HG03060 (cell line): ENCODE results near the gene SPATA21.
"Not testable (repeated sequence)": the region's sequence is repeated elsewhere in the genome, so short reads cannot be mapped to it uniquely, and the experiment has no call there.

Experiments
- ATAC-seq: cut with Tn5 transposase; IDR thresholded peaks from one replicate; pipeline ENCODE4 v1.9.1; 2021; ENCODE audit warnings: low read depth, moderate number of reproducible peaks; ENCODE audit not compliant: unreplicated experiment

Gene SPATA21, protein sequence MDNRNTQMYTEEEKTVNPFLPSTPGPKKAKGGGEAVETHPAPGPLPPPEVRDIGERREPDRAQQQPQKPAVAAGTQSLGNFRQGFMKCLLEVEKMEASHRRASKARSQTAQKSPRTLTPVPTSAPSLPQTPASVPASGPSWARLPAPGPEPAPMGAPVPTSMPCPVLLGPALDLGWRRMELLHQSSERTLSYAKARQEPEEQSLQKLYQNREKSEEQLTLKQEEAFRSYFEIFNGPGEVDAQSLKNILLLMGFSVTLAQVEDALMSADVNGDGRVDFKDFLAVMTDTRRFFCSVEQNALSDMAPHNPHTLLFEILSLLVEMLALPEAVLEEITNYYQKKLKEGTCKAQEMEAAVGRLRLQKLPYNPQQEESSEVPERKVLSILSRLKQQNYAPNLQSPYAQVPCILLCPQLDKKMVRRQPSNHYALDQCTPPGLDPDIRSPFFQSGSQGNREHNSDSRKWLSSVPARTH

DNA sequence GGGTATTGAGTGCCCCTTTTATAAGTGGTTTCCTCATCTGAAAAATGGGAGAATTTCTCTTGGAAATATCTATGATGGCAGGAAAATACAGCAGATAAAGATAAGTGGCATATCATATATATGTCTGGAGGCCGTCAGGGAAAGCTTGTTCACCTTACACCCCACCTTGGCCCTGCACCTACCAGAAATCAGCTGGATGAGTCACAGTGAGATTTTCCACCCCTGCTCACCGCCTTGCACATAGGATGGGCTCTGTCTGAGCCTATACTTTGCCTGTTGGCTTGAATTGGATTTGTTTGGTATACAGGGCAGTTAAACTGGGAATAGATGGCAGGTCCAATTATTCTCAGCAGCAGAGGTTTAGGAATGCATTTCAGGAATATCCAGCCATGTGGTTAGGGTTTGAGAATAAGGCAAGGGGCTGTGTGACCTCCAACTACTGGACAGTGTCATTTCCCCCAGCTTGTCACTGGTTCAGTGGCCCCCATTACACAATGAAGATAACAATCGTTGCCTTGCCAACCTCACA, at the start of gene SPATA21:
Gene SPATA21 (minus strand): TSS at position 479 of the 529 bp plus-strand sequence. CDS start 6,053 bp downstream, outside the sequence.
- no peak for ATAC-seq

DNA sequence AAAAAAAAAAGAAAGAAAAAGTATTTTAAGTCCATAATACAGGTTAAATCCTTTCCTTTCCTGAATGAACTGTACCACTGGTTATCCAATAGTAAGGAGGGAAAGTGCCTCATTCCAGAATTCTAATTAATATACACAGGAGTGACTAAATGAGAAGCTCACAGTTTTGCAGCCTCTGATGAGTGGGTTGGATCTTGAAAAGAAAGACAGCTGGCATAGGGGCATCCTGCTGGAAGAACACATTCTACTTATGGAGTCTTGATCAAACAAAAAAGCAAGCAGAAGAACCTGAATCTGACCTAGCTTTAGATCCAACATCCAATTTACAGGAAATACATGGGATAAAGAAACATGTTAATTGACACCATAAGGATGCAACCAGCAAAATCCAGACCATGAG, 49.8 kb upstream of the SPATA21 start:
- ATAC-seq = not testable (repeated sequence)

DNA sequence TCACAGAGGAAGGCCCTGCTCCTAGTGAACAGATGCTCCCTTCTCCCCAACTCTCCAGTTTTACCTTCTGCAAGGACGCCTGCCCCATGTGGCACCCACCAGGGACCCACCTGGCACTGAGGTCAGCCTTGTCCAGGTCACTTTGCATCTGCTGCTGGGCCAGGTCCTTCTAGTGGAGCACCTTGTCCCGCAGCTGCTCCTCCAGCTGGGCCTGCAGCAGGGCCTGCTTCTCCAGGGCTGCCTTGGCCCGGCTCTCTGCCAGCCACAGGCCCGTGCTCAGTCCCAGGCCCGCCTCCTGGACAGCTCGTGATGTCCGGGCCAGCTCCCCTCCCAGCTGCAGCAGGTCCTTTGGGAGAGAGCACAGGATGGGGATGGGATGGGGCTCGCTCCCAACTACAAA, 49.1 kb upstream of the SPATA21 start:
- not testable (repeated sequence) for ATAC-seq

DNA sequence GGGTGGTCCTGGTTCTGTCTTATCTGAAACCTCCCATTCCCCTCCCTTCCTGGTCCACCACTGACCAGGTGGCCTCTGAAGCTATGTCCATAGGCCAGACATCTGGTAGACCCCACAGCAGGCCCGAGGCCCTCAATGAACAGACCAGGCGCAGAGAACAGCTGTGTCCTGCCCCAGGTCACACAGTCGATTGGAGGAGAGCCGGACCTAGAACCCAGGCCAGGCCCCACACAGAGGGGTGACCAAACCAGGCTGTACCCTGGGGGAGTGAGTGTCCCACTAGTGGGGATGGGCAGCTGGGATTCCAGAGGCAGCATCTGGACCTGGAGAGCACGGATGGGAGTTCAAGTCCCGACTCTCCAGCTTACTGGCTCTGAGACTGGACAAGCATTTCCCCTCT, 47.7 kb upstream of the SPATA21 start:
- no peak for ATAC-seq

DNA sequence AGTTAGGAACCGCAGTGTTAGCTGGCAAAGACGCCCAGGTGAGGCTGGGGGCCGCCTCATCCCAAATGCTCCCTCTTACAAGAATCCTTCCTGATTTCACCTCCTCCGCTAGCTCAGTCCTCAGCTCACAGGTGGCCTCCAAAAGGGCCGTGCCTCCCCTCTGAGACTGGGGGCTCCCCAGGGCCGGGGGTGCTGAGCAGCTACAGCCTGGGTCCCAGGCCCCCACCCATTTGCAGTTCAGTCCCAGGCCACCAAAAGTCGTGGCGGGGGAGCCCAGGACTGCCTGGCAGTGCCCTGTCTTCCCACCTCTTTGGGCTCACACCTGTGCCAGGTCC, 47.2 kb upstream of the SPATA21 start:
- ATAC-seq = no peak

DNA sequence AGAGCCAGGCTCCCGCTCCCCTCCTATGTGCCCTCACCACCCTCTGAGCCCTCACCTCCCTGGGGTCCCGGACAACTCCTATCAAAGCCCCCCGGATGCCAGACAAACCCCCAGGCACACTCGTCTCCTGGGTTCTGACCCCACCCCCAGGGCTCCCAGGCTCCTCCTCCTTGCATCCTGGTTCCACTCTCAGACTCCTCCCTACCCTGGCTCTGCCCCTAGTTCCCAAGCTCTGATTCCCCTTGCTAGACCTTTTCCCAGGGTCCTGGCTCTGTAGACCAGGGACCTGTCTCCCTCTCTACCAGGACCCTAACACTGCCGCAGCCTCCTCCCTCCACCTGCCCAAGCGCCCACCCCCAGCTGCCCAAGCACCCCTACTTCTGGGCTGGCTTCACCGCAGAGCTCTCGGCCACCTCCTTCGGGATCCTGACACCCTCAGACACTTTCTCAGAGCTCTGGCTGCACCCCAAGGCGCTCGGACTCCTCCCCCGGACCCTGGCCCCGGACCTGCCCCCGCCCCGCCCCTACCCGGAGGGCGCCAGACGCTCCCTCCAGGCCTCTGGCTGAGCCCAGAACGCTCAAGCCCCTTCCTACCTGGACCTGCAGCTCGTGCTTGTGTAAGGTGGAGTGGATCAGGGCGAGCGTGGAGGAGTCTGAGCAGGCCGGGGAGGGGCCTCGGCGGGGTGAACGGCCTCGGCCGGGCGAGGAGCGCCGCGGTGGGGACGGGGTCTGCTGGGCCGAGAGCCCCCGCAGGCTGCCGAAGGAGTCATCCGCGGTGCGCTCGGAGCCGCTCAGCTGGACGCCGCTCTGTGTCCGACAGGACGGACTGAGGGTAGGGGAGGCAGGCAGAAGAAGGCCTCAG, 46.6 kb upstream of the SPATA21 start:
- not testable (repeated sequence) for ATAC-seq

DNA sequence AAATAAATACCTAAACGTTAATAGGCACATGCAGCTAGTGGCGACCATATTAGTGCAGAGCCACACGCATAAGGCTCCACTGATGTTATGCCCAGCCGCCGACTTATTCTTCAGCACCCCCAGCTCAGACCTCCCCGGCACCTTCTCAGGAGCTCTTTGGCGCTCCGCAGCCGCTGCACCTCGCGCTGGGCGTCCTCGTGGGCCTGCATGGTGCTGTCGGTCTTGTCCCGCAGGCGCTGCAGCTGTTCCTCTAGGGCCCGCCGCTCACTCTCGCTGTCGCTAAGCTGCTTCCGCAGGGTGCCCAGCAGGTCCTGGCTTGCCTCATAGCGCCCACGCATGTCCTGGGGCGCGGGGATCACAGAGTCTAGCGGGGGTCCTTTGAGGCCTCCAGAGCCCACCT, 45.9 kb upstream of the SPATA21 start:
- not testable (repeated sequence) for ATAC-seq

DNA sequence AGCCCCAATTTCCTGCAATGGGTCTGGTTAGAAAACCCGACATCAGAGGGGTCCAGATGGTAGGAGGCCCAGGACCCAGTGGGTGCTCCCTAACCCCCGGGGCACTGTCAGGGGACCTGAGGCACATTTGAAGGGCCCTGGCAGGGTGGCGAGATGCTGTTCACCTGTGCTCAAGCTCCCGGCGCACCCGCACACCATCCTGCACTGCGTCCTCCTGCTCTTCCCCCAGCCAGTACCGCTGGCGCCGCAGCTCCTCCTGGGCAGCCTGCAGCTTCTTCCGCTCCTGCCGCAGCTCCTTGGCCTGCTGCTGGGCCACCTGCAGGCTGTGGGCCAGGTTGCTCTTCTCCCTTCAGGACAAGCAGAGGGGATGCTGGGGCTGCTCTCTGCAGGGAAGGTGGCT, 40.9 kb upstream of the SPATA21 start:
- ATAC-seq = no peak

DNA sequence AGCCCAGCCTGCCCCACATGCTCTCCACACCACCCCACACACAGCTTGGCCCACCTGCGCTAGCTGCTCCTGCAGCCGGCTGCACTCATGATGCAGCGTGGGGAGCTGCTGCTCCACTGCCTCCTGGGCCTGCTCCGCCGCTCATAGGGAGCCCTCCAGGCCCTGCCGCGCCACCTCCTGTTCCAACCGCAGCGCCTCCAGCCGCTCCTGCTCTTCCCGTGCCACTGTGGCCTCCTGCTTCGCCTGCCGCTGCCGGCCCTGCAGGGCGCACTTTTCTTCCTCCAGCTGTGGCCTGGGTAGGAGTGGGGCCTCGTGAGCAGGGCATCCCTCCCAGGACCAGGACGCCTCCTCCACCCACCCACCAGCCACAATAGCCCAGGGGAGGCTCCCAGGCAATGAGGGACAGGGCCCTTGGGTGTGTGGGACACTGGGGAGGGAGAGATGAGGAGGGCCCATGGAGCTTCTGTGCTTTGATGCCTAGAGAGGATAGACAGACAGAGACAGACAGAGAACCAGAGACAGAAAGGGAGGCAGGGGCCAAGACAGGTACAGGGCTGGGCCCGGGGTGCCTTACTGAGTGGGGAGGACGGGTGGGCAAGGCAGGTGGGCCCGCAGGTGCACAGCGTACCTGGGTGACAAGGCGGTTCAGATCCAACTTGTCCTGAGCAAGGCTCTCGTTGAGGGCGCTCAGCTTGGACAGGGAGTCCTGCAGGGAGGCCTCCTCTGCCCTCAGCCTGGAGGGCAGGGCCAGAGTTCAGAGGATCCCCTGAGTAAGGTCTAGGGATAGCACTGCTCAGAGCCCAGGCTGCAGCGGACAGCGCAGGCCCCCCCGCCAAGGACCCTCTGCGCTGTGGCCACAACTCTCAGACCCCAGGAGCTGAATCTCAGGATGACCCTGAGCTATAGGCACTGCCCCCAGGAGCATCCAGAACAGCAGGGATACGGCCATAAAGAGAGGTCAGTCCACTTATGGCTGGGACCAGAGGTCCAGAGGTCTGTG, 38.8 kb upstream of the SPATA21 start:
- not testable (repeated sequence) for ATAC-seq

DNA sequence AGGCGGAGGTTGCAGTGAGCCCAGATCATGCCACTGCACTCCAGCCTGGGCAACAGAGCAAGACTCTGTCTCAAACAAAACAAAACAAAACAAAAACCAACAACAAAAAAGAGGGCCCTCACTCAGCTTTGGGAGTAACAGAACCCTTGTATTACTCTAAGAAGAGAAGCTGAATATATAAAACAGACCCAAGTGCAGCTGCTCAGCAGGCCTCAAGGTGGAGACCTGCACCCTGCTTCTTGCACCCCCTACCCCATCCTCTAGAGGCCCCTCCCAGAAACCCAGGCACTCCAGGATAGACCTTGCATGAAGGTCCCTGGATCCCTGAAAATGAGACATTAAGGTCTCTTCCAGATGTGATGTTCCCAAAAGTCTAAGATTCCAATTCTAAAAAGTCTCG, 37.7 kb upstream of the SPATA21 start:
- not testable (repeated sequence) for ATAC-seq

DNA sequence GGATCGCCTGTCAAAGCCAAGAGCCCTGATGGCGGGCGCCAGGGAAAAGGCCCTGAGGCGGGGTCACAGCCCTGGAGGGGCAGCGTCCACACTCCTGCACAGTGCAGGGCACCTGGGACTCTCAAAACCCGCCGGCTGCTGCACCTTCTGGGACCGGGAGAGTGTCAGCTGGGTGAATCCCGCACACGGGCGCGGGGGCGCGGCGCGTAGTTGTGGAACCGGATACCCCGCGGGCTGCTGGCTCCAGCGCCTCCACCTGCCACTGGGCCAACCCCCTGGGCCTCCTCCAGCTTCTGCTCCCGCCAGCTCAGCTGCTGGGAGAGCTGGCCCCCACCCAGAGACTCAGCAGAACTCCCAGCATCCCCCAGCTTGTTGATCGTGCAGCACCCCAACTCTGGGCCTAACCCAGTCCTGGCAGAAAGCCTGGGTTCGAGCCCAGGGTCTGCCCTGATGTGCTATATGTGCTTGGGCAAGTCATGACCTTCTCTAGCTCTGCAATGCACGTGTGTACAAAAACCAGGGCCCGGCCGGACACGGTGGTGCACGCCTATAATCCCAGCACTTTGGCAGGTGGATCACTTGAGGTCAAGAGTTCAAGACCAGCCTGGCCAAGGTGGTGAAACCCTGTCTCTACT, 37.1 kb upstream of the SPATA21 start:
- ATAC-seq = no peak

DNA sequence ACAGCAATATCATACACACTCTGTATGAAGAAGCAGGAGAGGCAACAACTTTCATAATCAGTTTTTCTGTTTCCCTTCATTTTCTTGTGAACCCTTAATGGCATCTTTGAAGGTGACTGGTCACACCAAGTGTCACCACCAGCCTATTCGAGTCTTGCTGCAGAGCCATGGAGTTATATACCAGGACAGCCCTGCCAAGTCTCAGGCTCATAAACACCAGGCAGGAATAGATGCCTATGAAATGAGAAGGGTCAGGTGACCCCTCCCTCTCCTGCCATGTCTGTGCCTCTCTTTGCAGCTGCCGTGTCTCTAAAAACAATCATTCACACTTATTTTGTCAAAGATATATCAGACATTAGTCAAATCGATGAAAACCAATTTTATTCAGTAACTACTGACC, 31.3 kb upstream of the SPATA21 start:
- no peak for ATAC-seq

DNA sequence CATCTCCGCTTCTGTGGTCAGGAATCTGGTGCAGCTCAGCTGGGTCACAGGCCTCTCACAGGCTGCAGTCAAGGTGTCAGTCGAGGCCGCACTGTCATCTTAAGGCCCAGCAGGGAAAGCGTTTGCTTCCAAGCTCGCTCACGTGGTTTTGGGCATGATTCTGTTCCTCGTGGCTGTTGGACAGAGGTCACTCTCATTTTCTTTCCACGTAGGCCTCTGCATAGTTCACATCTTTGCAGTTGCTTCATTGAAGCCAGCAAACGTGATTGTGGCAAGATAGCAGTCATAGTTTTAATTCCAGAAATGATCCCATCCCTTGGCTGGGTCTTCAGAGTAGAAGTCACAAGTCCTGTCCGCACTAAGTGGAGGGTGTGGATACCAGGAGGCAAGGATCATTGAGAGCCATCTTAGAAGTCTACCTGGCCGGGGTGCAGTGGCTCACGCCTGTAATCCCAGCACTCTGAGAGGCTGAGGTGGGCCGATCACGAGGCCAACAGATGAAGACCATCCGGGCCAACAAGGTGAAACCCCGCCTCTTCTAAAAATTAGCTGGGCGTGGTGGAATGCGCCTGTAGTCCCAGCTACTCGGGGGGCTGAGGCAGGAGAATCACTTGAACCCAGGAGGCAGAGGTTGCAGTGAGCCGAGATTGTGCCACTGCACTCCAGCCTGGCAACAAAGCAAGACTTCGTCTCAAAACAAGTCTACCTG, 27.8 kb upstream of the SPATA21 start:
- ATAC-seq = no peak

DNA sequence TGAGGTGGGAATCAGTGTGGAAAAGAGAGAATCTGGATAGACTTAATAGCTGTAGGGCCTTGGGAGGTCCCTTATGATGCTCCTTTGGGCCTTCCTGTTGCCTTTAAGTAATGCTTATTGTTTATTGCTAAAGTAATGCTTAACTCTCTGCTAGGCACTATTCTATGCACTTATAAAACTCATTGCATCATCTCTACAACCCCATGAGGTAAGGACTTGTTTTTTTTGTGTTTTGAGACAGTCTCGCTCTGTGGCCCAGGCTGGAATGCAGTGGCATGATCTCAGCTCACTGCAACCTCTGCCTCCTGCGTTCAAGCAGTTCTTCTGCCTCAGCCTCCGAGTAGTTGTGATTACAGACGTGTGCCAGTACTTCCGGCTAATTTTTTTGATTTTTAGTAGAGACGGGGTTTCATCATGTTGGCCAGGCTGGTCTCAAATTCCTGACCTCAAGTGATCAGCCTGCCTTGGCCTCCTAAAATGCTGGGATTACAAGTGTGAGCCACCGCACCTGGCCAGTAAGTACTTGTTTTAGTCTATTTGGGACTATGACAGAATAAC, 25.6 kb upstream of the SPATA21 start:
- ATAC-seq = no peak

DNA sequence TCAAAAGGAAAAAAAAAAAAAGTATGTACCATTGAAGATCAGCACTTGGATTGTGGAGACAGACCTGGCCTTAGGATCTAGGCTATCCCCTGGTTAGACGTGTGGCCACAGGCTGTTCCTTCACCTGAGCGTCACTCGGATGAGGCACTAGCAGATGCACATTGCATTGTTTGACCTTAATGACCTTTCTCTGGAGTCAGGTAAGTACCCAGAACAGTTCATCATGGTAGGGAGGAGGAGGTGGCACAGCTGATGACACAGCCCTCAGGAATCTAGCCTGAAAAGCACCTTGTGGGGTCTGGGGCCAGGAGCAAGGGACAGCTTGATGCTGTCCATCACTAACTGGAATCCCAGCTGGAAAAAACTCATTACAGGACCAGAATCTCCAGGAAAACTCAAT, 24.5 kb upstream of the SPATA21 start:
- ATAC-seq = no peak

DNA sequence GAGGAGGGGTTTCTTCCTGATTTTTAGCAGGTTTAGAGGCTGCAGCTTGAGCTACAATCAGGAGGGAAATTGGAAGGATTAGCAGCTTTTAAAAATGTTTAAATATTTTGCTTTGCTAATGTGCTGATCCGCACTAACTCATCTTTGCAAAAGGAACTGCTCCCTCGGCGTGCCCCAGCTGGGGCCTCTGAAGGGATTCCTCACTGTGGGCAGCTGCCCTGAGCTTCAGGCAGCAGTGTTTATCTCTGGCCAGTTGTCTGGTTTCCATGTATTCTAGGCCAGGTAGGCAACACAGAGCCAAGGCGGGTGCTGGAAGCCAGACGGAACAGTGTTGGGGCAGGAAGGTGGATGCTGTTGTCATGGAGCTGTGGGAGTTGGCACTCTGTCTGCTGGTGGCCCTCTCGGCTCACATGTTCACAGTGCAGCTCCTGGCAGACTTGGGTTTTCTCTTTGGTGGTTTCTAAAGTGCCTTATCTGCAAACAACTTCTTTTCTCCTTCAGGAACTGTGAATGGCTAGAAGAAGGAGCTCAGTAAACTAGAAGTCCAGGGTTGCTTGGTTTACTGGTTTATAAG, 22.2 kb upstream of the SPATA21 start:
- no peak for ATAC-seq

DNA sequence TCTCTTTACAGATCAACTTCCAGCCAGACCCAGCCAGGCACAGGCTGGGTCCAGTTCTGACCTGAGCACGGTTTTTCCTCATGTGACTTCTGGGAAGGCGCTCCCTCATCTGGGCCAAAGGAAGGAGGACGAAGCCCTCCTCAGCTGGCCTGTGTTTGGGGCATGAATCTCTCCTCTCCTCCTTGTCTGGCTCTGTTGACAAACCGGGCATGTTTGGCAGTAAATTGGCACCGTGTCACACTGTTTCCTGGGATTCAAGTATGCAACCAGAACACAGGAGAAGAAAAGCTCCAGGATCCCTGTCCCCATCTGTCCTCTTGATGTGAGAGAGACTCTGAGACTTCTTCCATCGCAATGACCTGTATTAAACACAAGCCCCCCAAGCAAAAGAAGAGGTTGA, 21.6 kb upstream of the SPATA21 start:
- no peak for ATAC-seq

DNA sequence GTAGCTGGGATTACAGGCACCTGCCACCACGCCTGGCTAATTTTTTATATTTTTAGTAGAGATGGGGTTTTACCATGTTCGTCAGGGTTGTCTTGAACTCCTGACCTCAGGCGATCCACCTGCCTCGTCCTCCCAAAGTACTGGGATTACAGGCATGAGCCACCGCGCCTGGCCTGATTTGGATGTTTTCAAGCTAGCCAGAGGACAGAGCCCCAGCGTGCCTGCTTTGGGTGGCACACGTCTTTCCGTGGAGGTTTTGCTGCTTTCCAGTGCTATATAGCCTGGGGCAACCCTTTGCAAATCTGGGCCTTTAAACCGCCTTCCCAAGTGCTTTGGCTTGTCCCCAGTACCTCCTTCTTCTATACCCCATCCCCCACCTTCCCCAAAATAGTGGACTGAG, 18.9 kb upstream of the SPATA21 start:
- ATAC-seq = not testable (repeated sequence)
